HL-60 (cell line): ENCODE measurements around the gene GBP5.
"Not testable (repeated sequence)": the region's sequence is repeated elsewhere in the genome, so short reads cannot be mapped to it uniquely, and the experiment has no call there.

Source experiments
- POLR2AphosphoS5 ChIP-seq: IDR thresholded peaks from 2 replicates; pipeline ENCODE4 v1.6.1; 2012; ENCODE audit warnings: low read depth
- TF ChIP-seq, protein P1 (sequence below): IDR thresholded peaks from one replicate; pipeline ENCODE4 v1.5.1; 2011; ENCODE audit warnings: low read length, control low read depth, inconsistent platforms; ENCODE audit not compliant: insufficient read depth
- TF ChIP-seq, protein P2 (sequence below): IDR thresholded peaks from 2 replicates; pipeline ENCODE4 v1.6.1; 2012; ENCODE audit warnings: low read depth; ENCODE audit not compliant: insufficient replicate concordance

DNA sequence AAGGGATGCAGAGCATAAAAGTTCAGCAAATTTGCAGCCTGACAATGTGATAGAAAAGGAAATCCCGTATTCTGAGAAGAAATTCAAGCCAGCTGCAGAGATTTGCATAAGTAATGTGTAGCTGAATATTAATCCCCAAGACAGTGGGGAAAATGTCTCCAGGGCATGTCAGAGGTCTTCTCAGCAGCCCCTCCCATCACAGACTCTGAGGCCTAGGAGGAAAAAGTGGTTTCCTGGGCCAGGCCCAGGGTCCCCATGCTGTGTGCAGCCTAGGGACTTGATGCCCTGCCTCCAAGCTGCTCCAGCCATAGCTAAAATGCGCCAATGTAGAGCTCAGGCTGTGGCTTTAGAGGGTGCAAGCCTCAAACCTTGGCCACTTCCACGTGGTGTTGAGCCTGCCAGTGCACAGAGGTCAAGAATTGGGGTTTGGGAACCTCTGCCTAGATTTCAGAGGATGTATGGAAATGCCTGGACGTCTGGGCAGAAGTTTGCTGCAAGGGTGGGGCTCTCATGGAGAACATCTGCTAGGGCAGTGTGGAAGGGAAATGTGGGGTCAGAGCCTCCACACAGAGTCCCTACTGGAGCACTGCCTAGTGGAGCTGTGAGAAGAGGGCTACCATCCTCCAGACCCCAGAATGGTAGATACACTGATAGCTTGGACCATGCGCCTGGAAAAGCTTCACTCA is 11.6 kb upstream of the GBP5 start:
- TF ChIP-seq, protein P1, sequence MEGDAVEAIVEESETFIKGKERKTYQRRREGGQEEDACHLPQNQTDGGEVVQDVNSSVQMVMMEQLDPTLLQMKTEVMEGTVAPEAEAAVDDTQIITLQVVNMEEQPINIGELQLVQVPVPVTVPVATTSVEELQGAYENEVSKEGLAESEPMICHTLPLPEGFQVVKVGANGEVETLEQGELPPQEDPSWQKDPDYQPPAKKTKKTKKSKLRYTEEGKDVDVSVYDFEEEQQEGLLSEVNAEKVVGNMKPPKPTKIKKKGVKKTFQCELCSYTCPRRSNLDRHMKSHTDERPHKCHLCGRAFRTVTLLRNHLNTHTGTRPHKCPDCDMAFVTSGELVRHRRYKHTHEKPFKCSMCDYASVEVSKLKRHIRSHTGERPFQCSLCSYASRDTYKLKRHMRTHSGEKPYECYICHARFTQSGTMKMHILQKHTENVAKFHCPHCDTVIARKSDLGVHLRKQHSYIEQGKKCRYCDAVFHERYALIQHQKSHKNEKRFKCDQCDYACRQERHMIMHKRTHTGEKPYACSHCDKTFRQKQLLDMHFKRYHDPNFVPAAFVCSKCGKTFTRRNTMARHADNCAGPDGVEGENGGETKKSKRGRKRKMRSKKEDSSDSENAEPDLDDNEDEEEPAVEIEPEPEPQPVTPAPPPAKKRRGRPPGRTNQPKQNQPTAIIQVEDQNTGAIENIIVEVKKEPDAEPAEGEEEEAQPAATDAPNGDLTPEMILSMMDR: not testable (repeated sequence)
- TF ChIP-seq POLR2AphosphoS5: not testable (repeated sequence)
- TF ChIP-seq, protein P2, sequence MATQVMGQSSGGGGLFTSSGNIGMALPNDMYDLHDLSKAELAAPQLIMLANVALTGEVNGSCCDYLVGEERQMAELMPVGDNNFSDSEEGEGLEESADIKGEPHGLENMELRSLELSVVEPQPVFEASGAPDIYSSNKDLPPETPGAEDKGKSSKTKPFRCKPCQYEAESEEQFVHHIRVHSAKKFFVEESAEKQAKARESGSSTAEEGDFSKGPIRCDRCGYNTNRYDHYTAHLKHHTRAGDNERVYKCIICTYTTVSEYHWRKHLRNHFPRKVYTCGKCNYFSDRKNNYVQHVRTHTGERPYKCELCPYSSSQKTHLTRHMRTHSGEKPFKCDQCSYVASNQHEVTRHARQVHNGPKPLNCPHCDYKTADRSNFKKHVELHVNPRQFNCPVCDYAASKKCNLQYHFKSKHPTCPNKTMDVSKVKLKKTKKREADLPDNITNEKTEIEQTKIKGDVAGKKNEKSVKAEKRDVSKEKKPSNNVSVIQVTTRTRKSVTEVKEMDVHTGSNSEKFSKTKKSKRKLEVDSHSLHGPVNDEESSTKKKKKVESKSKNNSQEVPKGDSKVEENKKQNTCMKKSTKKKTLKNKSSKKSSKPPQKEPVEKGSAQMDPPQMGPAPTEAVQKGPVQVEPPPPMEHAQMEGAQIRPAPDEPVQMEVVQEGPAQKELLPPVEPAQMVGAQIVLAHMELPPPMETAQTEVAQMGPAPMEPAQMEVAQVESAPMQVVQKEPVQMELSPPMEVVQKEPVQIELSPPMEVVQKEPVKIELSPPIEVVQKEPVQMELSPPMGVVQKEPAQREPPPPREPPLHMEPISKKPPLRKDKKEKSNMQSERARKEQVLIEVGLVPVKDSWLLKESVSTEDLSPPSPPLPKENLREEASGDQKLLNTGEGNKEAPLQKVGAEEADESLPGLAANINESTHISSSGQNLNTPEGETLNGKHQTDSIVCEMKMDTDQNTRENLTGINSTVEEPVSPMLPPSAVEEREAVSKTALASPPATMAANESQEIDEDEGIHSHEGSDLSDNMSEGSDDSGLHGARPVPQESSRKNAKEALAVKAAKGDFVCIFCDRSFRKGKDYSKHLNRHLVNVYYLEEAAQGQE: not testable (repeated sequence)
